Measurements from ENCODE around the gene BMP5.
A peak's percentile ranks its signal among the peaks of the same experiment; 100 is the strongest.

BMP5 gene

DNA sequence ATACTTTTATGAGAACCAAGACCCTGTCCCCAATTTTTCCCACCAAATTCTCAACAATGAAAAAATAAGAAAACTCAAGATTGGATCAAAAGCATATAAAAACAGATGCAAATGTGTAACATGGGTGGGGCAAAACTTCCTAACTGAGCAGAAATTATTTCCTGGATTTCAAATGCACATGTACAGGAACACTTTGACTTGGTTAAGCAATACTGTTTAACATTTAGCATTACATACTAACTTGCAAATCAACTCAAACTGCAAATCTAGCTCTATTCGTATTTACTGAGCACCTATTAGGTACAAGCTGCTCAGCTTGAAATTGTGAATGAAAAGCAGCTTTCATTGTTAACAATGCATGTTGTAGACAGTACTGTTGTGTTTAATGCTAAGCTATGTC is 40.2 kb downstream of the BMP5 start:
- no peak for ATAC-seq
- TF ChIP-seq RARB (CRISPR knock-in tag; IDR thresholded peaks at IDR 0.05) (no peak), PPARA (CRISPR knock-in tag; IDR thresholded peaks at IDR 0.05; ENCODE audit: borderline replicate concordance) (no peak), ZFP30 (CRISPR knock-in tag; IDR thresholded peaks at IDR 0.05) (no peak), CSDC2 (CRISPR knock-in tag; IDR thresholded peaks at IDR 0.05) (no peak), ZFP3 (CRISPR knock-in tag; IDR thresholded peaks at IDR 0.05) (no peak)
- TF ChIP-seq, protein P1, sequence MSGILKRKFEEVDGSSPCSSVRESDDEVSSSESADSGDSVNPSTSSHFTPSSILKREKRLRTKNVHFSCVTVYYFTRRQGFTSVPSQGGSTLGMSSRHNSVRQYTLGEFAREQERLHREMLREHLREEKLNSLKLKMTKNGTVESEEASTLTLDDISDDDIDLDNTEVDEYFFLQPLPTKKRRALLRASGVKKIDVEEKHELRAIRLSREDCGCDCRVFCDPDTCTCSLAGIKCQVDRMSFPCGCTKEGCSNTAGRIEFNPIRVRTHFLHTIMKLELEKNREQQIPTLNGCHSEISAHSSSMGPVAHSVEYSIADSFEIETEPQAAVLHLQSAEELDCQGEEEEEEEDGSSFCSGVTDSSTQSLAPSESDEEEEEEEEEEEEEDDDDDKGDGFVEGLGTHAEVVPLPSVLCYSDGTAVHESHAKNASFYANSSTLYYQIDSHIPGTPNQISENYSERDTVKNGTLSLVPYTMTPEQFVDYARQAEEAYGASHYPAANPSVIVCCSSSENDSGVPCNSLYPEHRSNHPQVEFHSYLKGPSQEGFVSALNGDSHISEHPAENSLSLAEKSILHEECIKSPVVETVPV (CRISPR knock-in tag; IDR thresholded peaks at IDR 0.05) = no peak

DNA sequence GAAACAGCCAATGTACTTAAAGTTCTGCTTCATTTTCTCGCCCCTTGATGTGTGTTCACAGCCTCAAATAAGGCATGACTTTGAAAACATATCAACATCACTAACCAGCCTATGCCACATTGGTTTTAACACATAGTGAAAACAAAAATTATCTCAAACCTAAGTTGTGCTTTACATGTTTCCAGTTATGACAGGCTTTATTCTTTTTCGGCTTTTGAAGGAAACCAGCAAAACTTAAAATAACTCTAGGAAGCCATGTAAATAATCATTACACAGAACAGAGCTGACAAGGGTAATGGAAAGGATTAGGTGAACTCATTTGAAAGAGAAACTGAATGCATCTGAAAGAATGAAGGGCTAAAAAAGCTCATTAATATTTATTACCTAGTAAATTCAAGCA is 42.1 kb downstream of the BMP5 start:
- no peak for TF ChIP-seq PPARA (CRISPR knock-in tag; IDR thresholded peaks at IDR 0.05; ENCODE audit: borderline replicate concordance)
- 0 out of 2 replicates have a peak, but pooled peaks have one; percentile 34 for TF ChIP-seq TOX (CRISPR knock-in tag; IDR thresholded peaks at IDR 0.05; ENCODE audit: borderline replicate concordance)
- no peak for ATAC-seq

DNA sequence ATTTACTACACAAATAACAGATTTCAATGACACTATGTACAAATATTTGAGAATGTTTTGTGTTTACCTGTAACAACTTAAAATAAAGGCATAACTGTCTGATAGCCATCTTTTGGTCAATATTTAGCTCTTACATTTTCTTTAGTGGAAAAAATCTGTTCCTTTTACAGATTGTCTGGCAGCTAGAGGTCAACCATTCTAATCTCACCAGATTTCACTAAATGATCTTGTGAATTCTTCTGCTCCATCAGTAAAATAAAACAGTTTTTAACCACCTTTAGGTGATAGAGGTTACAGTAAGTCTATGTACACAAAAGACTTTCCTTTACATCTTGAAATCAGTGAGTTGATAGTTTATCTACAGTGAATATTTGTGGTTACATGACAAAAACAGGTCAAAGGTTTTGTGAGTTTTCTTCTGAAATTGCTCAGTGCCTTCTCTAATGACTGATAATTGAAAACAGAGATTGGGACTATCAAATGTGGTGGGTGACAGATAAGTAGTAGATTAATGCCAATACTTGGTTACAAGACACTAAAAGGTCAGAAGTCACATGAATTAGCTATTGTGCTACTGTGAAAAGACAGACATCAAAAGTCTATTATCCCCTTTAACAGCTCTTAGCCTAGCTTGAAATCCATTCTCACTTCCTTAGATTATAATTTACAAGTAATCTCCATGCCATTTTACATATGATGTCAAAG is 47.4 kb downstream of the BMP5 start:
- TF ChIP-seq RARB (CRISPR knock-in tag; IDR thresholded peaks at IDR 0.05) (no peak), ZC3H10 (CRISPR knock-in tag; IDR thresholded peaks at IDR 0.05) (no peak), OSR1 (CRISPR knock-in tag; IDR thresholded peaks at IDR 0.05) (no peak)
- no peak for ATAC-seq

DNA sequence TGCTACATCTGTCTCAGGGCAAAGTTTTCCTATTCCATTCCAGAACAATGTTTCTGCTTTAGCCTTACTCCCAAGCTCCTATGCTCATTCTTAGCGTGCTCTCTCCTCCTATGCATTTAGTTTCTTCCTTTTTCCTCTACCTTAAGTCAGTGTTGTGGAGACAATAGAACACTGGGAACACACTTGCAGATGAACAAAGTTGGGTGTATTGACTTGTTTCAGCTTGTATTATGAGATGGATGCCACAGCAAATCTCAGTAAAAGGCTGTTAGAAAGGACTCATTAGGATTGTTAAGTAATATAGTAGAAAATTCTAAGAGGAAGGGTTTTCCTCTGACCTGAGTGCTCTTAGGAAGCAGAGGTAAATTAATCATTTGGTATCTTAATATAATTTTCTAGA is 48.4 kb downstream of the BMP5 start:
- TF ChIP-seq CSDC2 (CRISPR knock-in tag; IDR thresholded peaks at IDR 0.05) (no peak), ARNTL (CRISPR knock-in tag; IDR thresholded peaks at IDR 0.05; ENCODE audit: borderline replicate concordance, low read depth) (no peak), TOX (CRISPR knock-in tag; IDR thresholded peaks at IDR 0.05; ENCODE audit: borderline replicate concordance) (no peak), OSR1 (CRISPR knock-in tag; IDR thresholded peaks at IDR 0.05) (no peak), GLIS3 (CRISPR knock-in tag; IDR thresholded peaks at IDR 0.05) (no peak), ZC3H10 (CRISPR knock-in tag; IDR thresholded peaks at IDR 0.05) (no peak), ISL1 (CRISPR knock-in tag; IDR thresholded peaks at IDR 0.05) (no peak), BACH2 (CRISPR knock-in tag; IDR thresholded peaks at IDR 0.05; ENCODE audit: borderline replicate concordance) (no peak)
- TF ChIP-seq, protein P1 (CRISPR knock-in tag; IDR thresholded peaks at IDR 0.05) = no peak
- TF ChIP-seq, protein P2, sequence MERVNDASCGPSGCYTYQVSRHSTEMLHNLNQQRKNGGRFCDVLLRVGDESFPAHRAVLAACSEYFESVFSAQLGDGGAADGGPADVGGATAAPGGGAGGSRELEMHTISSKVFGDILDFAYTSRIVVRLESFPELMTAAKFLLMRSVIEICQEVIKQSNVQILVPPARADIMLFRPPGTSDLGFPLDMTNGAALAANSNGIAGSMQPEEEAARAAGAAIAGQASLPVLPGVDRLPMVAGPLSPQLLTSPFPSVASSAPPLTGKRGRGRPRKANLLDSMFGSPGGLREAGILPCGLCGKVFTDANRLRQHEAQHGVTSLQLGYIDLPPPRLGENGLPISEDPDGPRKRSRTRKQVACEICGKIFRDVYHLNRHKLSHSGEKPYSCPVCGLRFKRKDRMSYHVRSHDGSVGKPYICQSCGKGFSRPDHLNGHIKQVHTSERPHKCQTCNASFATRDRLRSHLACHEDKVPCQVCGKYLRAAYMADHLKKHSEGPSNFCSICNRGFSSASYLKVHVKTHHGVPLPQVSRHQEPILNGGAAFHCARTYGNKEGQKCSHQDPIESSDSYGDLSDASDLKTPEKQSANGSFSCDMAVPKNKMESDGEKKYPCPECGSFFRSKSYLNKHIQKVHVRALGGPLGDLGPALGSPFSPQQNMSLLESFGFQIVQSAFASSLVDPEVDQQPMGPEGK (CRISPR knock-in tag; IDR thresholded peaks at IDR 0.05; ENCODE audit: borderline replicate concordance) = no peak
- TF ChIP-seq, protein P3, sequence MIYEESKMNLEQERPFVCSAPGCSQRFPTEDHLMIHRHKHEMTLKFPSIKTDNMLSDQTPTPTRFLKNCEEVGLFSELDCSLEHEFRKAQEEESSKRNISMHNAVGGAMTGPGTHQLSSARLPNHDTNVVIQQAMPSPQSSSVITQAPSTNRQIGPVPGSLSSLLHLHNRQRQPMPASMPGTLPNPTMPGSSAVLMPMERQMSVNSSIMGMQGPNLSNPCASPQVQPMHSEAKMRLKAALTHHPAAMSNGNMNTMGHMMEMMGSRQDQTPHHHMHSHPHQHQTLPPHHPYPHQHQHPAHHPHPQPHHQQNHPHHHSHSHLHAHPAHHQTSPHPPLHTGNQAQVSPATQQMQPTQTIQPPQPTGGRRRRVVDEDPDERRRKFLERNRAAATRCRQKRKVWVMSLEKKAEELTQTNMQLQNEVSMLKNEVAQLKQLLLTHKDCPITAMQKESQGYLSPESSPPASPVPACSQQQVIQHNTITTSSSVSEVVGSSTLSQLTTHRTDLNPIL (CRISPR knock-in tag; IDR thresholded peaks at IDR 0.05; ENCODE audit: low read depth) = no peak
- no peak for ATAC-seq

DNA sequence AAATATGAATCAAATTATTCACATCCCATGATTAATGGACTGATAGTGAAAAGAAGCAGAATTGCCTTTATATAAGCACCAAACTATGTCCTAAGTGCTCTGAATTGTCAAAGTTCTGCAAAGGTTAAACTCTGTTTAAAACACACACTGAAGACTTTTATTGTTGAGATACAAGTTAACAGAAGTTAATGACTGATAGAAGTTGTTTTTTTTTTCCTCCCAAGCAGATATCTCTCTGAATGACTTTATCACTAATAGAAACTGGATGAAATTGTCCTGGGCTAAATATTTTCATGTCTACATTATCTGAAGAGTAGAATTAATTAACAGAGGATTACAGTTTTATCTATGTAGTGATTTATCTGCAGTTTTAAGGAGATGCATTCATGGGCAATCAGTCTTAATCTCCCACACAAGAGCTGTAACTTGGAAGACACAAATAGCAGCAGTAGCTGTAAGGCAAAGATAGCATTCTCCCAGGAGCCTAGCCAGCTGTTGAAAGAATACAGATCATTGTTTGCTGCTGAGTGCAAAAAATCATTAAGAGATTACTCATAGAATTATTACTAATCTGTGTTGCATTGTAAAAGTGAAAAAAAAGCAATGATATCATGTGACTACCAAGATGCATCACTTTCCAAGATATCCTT is 49.9 kb downstream of the BMP5 start:
- TF ChIP-seq PPARA (CRISPR knock-in tag; IDR thresholded peaks at IDR 0.05; ENCODE audit: borderline replicate concordance) (no peak), ISL1 (CRISPR knock-in tag; IDR thresholded peaks at IDR 0.05) (peak; percentile 68)
- TF ChIP-seq, protein P2 (CRISPR knock-in tag; IDR thresholded peaks at IDR 0.05; ENCODE audit: borderline replicate concordance) = no peak
- TF ChIP-seq, protein P4, sequence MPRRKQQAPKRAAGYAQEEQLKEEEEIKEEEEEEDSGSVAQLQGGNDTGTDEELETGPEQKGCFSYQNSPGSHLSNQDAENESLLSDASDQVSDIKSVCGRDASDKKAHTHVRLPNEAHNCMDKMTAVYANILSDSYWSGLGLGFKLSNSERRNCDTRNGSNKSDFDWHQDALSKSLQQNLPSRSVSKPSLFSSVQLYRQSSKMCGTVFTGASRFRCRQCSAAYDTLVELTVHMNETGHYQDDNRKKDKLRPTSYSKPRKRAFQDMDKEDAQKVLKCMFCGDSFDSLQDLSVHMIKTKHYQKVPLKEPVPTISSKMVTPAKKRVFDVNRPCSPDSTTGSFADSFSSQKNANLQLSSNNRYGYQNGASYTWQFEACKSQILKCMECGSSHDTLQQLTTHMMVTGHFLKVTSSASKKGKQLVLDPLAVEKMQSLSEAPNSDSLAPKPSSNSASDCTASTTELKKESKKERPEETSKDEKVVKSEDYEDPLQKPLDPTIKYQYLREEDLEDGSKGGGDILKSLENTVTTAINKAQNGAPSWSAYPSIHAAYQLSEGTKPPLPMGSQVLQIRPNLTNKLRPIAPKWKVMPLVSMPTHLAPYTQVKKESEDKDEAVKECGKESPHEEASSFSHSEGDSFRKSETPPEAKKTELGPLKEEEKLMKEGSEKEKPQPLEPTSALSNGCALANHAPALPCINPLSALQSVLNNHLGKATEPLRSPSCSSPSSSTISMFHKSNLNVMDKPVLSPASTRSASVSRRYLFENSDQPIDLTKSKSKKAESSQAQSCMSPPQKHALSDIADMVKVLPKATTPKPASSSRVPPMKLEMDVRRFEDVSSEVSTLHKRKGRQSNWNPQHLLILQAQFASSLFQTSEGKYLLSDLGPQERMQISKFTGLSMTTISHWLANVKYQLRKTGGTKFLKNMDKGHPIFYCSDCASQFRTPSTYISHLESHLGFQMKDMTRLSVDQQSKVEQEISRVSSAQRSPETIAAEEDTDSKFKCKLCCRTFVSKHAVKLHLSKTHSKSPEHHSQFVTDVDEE (CRISPR knock-in tag; IDR thresholded peaks at IDR 0.05) = no peak
- ATAC-seq = no peak

Measured in SK-N-SH treated with all-trans-retinoic acid at 6 μM for 48 hours (cell line).